Measurements from ENCODE around the gene STX7.
"Not testable (repeated sequence)": the region's sequence is repeated elsewhere in the genome, so short reads cannot be mapped to it uniquely, and the experiment has no call there.

- TF ChIP-seq CTCF, POLR2A, EP300 (IDR thresholded peaks at IDR 0.05): not testable (repeated sequence)
Measured at GRCh38 chr6:132534546-132534945, 21.6 kb upstream of the STX7 start.
